K562 (cell line): ENCODE data around the gene ARHGAP18. TPM values are rescaled to one million over a fixed set of nuclear protein-coding genes. Genes with fewer than 3 reads are reported as not detected.

Experiments
- ATAC-seq: fragments of 200-7000 bp; cut with Tn5 transposase; 3 replicates; pipeline ENCODE4 v1.9.1; 2020; ENCODE audit warnings: moderate library complexity
- BruUV-seq: library from RNA; stranded (reverse); fragments of 400-500 nt; replicated peaks from 2 replicates; lab custom pipeline; 2021; lab: Mats Ljungman, UMichigan
- CTCF ChIA-PET: fragments of 300-600 bp; formaldehyde crosslinking; extraction: SDS; loops from one replicate; lab custom pipeline; 2021; ENCODE audit warnings: low intra/inter-chr PET ratio; lab: Yijun Ruan, JAX
- POLR2A ChIA-PET: fragments of 300-600, 350-650 bp; sonication (Branson Sonifier 250); formaldehyde crosslinking; extraction: SDS; loops from one replicate; lab custom pipeline; 2021; ENCODE audit warnings: antibody characterized with exemption, inconsistent platforms; lab: Yijun Ruan, JAX
- DNase-seq, 4 experiments: peaks; one replicate each; pipeline versions ENCODE4 v3.0.0 to v3.0.0-alpha.2; 2011 to 2018; ENCODE audit warnings: low spot score in 3 of 4, mixed read lengths in 3 of 4; ENCODE audit errors: extremely low read depth in 1 of 4
- FAIRE-seq: peaks from 2 replicates; lab custom pipeline; 2011; peaks lifted over from hg19 to GRCh38; lab: Jason Lieb, UNC
- H2AFZ ChIP-seq: 2 replicates; pipeline ENCODE4 v1.6.0; 2011; ENCODE audit warnings: low read depth, low read length, control low read depth, inconsistent platforms
- H3K27ac ChIP-seq: fragments of 200-600 bp; 3 replicates; pipeline ENCODE4 v1.8.0; 2011; ENCODE audit warnings: low read depth, mild to moderate bottlenecking, control low read depth, inconsistent platforms, low read length, moderate library complexity, mixed read lengths; ENCODE audit errors: extremely low read depth
- H3K27me3 ChIP-seq, 2 experiments: fragments of 300-600 bp in 1 of 2; 2 replicates in 1 of 2; 3 replicates in 1 of 2; pipeline versions ENCODE4 v1.6.0 to v1.8.0; 2011; ENCODE audit warnings: inconsistent platforms in 2 of 2, low read length in 2 of 2, mild to moderate bottlenecking in 1 of 2, mixed read lengths in 1 of 2, moderate library complexity in 1 of 2; ENCODE audit not compliant: control insufficient read depth in 2 of 2, insufficient read depth in 2 of 2
- H3K36me3 ChIP-seq: fragments of 300-600 bp; 3 replicates; pipeline ENCODE4 v1.8.0; 2011; ENCODE audit warnings: mild to moderate bottlenecking, low read length, inconsistent platforms; ENCODE audit not compliant: control insufficient read depth, insufficient read depth
- H3K4me1 ChIP-seq, 2 experiments: fragments of 200-600 bp in 1 of 2; replicated peaks in 1 of 2; 2 replicates in 1 of 2; 3 replicates in 1 of 2; pipeline versions ENCODE4 v1.5.1 to v1.8.0; 2011; ENCODE audit warnings: inconsistent platforms in 2 of 2, low read length in 2 of 2, mild to moderate bottlenecking in 1 of 2, mixed read lengths in 1 of 2, moderate library complexity in 1 of 2; ENCODE audit not compliant: control insufficient read depth in 2 of 2, insufficient read depth in 2 of 2
- H3K4me2 ChIP-seq: 2 replicates; pipeline ENCODE4 v1.6.1; 2011; ENCODE audit warnings: low read length, control low read depth, inconsistent platforms, mixed read lengths; ENCODE audit not compliant: insufficient read depth
- H3K4me3 ChIP-seq: fragments of 200-600 bp; sonication (generic), shearing (Covaris generic); 2 replicates; pipeline ENCODE4 v1.5.1; 2016; ENCODE audit warnings: control low read depth, inconsistent platforms
- H3K79me2 ChIP-seq: fragments of 200-600 bp; 3 replicates; pipeline ENCODE4 v1.8.0; 2011; ENCODE audit warnings: low read length, inconsistent platforms; ENCODE audit not compliant: control insufficient read depth, insufficient read depth
- H3K9ac ChIP-seq, 2 experiments: 2 replicates each; pipeline versions ENCODE4 v1.6.0 to v1.6.1; 2011; ENCODE audit warnings: low read depth in 2 of 2, low read length in 2 of 2, control low read depth in 1 of 2, inconsistent platforms in 1 of 2, mild to moderate bottlenecking in 1 of 2, mixed read lengths in 1 of 2; ENCODE audit not compliant: insufficient read depth in 1 of 2
- H3K9me1 ChIP-seq: one replicate; pipeline ENCODE4 v1.6.0; 2011; ENCODE audit warnings: inconsistent platforms, mild to moderate bottlenecking, low read length, moderate library complexity; ENCODE audit not compliant: control insufficient read depth, insufficient read depth
- H3K9me3 ChIP-seq: replicated peaks from 2 replicates; pipeline ENCODE4 v1.5.1; 2011; ENCODE audit warnings: low read depth, low read length, inconsistent platforms; ENCODE audit not compliant: control insufficient read depth, insufficient read depth
- H4K20me1 ChIP-seq: replicated peaks from 2 replicates; pipeline ENCODE4 v1.6.1; 2011; ENCODE audit warnings: low read length, inconsistent platforms, mixed read lengths; ENCODE audit not compliant: control insufficient read depth, insufficient read depth
- CHCHD3 ChIP-seq: fragments of 250-450 bp; sonication (Bioruptor Pico); IDR thresholded peaks from 2 replicates; pipeline ENCODE4 v2.1.2; 2022; ENCODE audit warnings: mild to moderate bottlenecking
- CTBP1 ChIP-seq: fragments of 450-650 bp; IDR thresholded peaks from 2 replicates; pipeline ENCODE4 v1.6.1; 2016; ENCODE audit warnings: borderline replicate concordance
- HMGN3 ChIP-seq: IDR thresholded peaks from 2 replicates; pipeline ENCODE4 v1.6.1; 2011; ENCODE audit warnings: borderline replicate concordance, low read depth, mild to moderate bottlenecking, mixed read lengths, low read length; ENCODE audit not compliant: insufficient read length; ENCODE audit errors: extremely low read depth
- NELFE ChIP-seq: IDR thresholded peaks from 2 replicates; pipeline ENCODE4 v1.6.1; 2011; ENCODE audit warnings: mild to moderate bottlenecking; ENCODE audit not compliant: insufficient read depth, insufficient read length
- ZBTB17 ChIP-seq: fragments of 450-650 bp; formaldehyde crosslinking; IDR thresholded peaks from 2 replicates; pipeline ENCODE4 v1.4.0; 2020; ENCODE audit warnings: mild to moderate bottlenecking
- WGBS: fragments of 100-300 bp; shearing (Covaris generic); methylation state at CpG from one replicate; pipeline ENCODE4 v1.1.6; 2016; ENCODE audit warnings: low coverage, mixed read lengths; ENCODE audit not compliant: insufficient coverage; ENCODE audit errors: missing lambda C conversion rate; 5-methylcytosine and 5-hydroxymethylcytosine counted together
- in situ Hi-C: fragments of 300-500 bp; cut with MboI; formaldehyde crosslinking; loops from 4 replicates; pipeline ENCODE4 v1.15.0; 2018; ENCODE audit warnings: inconsistent platforms, mixed read lengths
- intact Hi-C: fragments of 100-400 bp; cut with micrococcal nuclease; formaldehyde crosslinking; loops from 2 replicates; pipeline ENCODE4 v1.14.2; 2022
- polyA plus RNA-seq, 8 experiments: library from polyadenylated mRNA; depleted of rRNA in 4 of 8; stranded (reverse) in 5 of 8; unstranded in 3 of 8; fragments of >200 nt; fragmentation: Nextera tagmentation in 2 of 8; fragmentation: Illumina TruSeq in 1 of 8; extraction: Ambion mirVana in 2 of 8; extraction: Trizol in 1 of 8; gene quantifications; 2 replicates each; pipeline versions ENCODE4 v1.2.1 to v1.2.3, GENCODE V29; 2011 to 2014; ENCODE audit warnings: inconsistent platforms in 1 of 8, missing spikeins in 1 of 8
- total RNA-seq, 7 experiments: library from RNA; depleted of rRNA in 6 of 7; stranded (reverse); fragments of >200 nt in 6 of 7; fragmentation: Illumina TruSeq in 2 of 7; extraction: Trizol in 2 of 7; gene quantifications; 2 replicates each; pipeline versions ENCODE4 v1.2.1 to v1.2.3, GENCODE V29; 2011 to 2021; ENCODE audit warnings: low replicate concordance in 1 of 7
- TF ChIP-seq, protein P1 (sequence below): sonication (generic); formaldehyde crosslinking; IDR thresholded peaks from 2 replicates; pipeline ENCODE4 v1.8.0; 2022; ENCODE audit warnings: mild to moderate bottlenecking, low read depth, missing genetic modification reagents
- TF ChIP-seq, protein P2 (sequence below): sonication (generic); formaldehyde crosslinking; IDR thresholded peaks from 2 replicates; pipeline ENCODE4 v1.8.0; 2022; ENCODE audit warnings: mild to moderate bottlenecking, missing genetic modification reagents

ARHGAP18 gene
- total and polyA plus RNA-seq, 9 of the 15 experiments (the other 6 are each of a cell fraction or from before 2014, with no cell fraction given), result 13.3 to 29.7 (median 21.1) TPM

DNA sequence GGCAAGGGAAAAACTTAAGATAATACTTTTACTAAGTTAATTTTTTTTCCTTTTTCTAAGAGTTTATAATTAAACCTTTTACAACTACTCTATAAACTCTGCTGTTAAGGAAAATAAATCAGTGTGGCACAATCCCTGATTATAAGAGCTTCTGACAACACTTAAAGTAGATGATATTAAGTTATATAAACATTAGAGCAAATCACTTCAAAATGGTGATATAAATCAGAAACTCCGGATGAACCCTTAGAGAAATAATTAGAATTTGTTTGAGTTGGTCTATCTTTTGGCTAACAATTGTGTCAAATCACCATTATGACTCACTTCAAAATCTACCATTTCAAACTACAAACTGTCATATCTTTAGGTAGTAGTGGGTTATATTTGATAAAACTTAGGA lies 104.9 kb downstream of the ARHGAP18 start:
- no peaks in the 10 kb centered on the region for H3K79me2 ChIP-seq
- WGBS, result 50% methylated on average over 1 of the region's 1 CpG
- H4K20me1 ChIP-seq, result no peaks in the 10 kb centered on the region
- CTCF ChIA-PET, result no interaction called here
- TF ChIP-seq HMGN3 (no peak), CHCHD3 (no peak), ZBTB17 (CRISPR knock-in tag) (no peak), CTBP1 (no peak), NELFE (no peak)
- TF ChIP-seq, protein P1, sequence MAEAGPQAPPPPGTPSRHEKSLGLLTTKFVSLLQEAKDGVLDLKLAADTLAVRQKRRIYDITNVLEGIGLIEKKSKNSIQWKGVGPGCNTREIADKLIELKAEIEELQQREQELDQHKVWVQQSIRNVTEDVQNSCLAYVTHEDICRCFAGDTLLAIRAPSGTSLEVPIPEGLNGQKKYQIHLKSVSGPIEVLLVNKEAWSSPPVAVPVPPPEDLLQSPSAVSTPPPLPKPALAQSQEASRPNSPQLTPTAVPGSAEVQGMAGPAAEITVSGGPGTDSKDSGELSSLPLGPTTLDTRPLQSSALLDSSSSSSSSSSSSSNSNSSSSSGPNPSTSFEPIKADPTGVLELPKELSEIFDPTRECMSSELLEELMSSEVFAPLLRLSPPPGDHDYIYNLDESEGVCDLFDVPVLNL, result no peak
- TF ChIP-seq, protein P2, sequence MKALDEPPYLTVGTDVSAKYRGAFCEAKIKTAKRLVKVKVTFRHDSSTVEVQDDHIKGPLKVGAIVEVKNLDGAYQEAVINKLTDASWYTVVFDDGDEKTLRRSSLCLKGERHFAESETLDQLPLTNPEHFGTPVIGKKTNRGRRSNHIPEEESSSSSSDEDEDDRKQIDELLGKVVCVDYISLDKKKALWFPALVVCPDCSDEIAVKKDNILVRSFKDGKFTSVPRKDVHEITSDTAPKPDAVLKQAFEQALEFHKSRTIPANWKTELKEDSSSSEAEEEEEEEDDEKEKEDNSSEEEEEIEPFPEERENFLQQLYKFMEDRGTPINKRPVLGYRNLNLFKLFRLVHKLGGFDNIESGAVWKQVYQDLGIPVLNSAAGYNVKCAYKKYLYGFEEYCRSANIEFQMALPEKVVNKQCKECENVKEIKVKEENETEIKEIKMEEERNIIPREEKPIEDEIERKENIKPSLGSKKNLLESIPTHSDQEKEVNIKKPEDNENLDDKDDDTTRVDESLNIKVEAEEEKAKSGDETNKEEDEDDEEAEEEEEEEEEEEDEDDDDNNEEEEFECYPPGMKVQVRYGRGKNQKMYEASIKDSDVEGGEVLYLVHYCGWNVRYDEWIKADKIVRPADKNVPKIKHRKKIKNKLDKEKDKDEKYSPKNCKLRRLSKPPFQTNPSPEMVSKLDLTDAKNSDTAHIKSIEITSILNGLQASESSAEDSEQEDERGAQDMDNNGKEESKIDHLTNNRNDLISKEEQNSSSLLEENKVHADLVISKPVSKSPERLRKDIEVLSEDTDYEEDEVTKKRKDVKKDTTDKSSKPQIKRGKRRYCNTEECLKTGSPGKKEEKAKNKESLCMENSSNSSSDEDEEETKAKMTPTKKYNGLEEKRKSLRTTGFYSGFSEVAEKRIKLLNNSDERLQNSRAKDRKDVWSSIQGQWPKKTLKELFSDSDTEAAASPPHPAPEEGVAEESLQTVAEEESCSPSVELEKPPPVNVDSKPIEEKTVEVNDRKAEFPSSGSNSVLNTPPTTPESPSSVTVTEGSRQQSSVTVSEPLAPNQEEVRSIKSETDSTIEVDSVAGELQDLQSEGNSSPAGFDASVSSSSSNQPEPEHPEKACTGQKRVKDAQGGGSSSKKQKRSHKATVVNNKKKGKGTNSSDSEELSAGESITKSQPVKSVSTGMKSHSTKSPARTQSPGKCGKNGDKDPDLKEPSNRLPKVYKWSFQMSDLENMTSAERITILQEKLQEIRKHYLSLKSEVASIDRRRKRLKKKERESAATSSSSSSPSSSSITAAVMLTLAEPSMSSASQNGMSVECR, result no peak
- TF ChIP-seq, all 486 proteins: peak for 0
- Histone ChIP-seq H3K9me3 (no peaks in the 10 kb centered on the region), H3K9me1 (no peaks in the 10 kb centered on the region), H3K4me3 (no peak overlapping the region), H3K4me1 (no peaks in the 10 kb centered on the region), H2AFZ (no peak overlapping the region), H3K9ac (no peak overlapping the region), H3K36me3 (peaks cover 39% of the 10 kb centered on the region; the same call in 2 of the 3 replicates), H3K27me3 (no peaks in the 10 kb centered on the region), H3K4me2 (no peak overlapping the region), H3K27ac (no peak overlapping the region)
- ATAC-seq (no peak), DNase-seq (no peak), FAIRE-seq (no peak)
- intact Hi-C loops, result no loop called here
- in situ Hi-C loops, result no loop called here
- POLR2A ChIA-PET, result no interaction called here
- no TSS peak for BruUV-seq
